ENCODE results near the gene CDCA8. TPM values are rescaled to one million over a fixed set of nuclear protein-coding genes. Genes with fewer than 3 reads are reported as not detected.

Gene CDCA8
- total and polyA plus RNA-seq, 2 donors (not counting 3 experiments of a cell fraction or from before 2014, with no cell fraction given), result 38.5 to 45.7 TPM

GRCh38 chr1:37677143-37677439 lies 15.2 kb upstream of the CDCA8 start:
- Histone ChIP-seq H3K9me3 (replicated peaks; ENCODE audit: control insufficient read depth, insufficient read depth, low read length) (no peaks in the 10 kb centered on the region), H3K36me3 (ENCODE audit: control insufficient read depth in 2 of 2, extremely low read depth in 1 of 2, insufficient read depth in 2 of 2, low read length in 2 of 2) (peaks cover 0 to 2% of the 10 kb centered on the region in 2 experiments), H3K9me1 (replicated peaks; ENCODE audit: control insufficient read depth, extremely low read depth, insufficient read depth, low read length) (no peaks in the 10 kb centered on the region), H2AFZ (ENCODE audit: low read depth, low read length) (no peak overlapping the region), H3K4me2 (ENCODE audit: insufficient read depth, low read length) (no peak overlapping the region), H3K4me1 (ENCODE audit: control insufficient read depth, extremely low read depth, insufficient read depth, low read length) (no peaks in the 10 kb centered on the region), H3K4me3 (replicated peaks in 1 of 3; ENCODE audit: insufficient read depth in 1 of 3, low read depth in 1 of 3, low read length in 3 of 3) (no peak overlapping the region), H3K27me3 (ENCODE audit: control insufficient read depth in 2 of 2, insufficient read depth in 2 of 2, low read length in 2 of 2) (peaks cover 4 to 6% of the 10 kb centered on the region in 2 experiments), H3K9ac (replicated peaks; ENCODE audit: extremely low read depth, insufficient read depth, low read length) (no peak overlapping the region), H3K27ac (ENCODE audit: insufficient read depth, low read depth, low read length) (no peak overlapping the region), H4K20me1 (replicated peaks; ENCODE audit: control insufficient read depth, extremely low read depth, insufficient read depth, low read length) (no peaks in the 10 kb centered on the region), H3K79me2 (ENCODE audit: control insufficient read depth, insufficient read depth, low read length) (no peaks in the 10 kb centered on the region)
- BruUV-seq (replicated peaks), result no TSS peak
- no peak for TF ChIP-seq JUN (IDR thresholded peaks at IDR 0.05; ENCODE audit: borderline replicate concordance, insufficient read depth, insufficient read length, low read depth)
- no peak for TF ChIP-seq POLR2AphosphoS5 (IDR thresholded peaks at IDR 0.05; ENCODE audit: insufficient read depth, low read depth, low read length)
- TF ChIP-seq CTCF (IDR thresholded peaks at IDR 0.05; ENCODE audit: extremely low read depth in 1 of 2, insufficient read depth in 1 of 2, low read depth in 1 of 2, low read length in 2 of 2), result no peak
- no peak for TF ChIP-seq MAX (IDR thresholded peaks at IDR 0.05; ENCODE audit: insufficient read depth, insufficient read length)
- no peak for TF ChIP-seq EZH2 (IDR thresholded peaks at IDR 0.05; ENCODE audit: borderline replicate concordance, low read depth, low read length, severe bottlenecking)
- no peak for TF ChIP-seq FOS (IDR thresholded peaks at IDR 0.05; ENCODE audit: borderline replicate concordance, insufficient read depth, low read length)
- TF ChIP-seq MYC (IDR thresholded peaks at IDR 0.05; ENCODE audit: low read depth, low read length), result no peak
- POLR2A ChIA-PET, result no interaction called here
- dilution Hi-C loops (cut with MboI; ENCODE audit: extremely low pct_ligation_motif_present, low sequenced_read_pairs) (no loop called here), intact Hi-C loops (cut with micrococcal nuclease) (no loop called here)
- FAIRE-seq (no peak), DNase-seq (ENCODE audit: low read depth, low spot score) (no peak)
- CTCF ChIA-PET, result no interaction called here

Data from endothelial cell of umbilical vein (primary cell).